ENCODE data around the gene P2RX7. TPM values are rescaled to one million over a fixed set of nuclear protein-coding genes. Genes with fewer than 3 reads are reported as not detected.

The P2RX7 gene
- total and polyA plus RNA-seq, 7 donors, result 0.07 to 1.3 (median 0.17) TPM

DNA sequence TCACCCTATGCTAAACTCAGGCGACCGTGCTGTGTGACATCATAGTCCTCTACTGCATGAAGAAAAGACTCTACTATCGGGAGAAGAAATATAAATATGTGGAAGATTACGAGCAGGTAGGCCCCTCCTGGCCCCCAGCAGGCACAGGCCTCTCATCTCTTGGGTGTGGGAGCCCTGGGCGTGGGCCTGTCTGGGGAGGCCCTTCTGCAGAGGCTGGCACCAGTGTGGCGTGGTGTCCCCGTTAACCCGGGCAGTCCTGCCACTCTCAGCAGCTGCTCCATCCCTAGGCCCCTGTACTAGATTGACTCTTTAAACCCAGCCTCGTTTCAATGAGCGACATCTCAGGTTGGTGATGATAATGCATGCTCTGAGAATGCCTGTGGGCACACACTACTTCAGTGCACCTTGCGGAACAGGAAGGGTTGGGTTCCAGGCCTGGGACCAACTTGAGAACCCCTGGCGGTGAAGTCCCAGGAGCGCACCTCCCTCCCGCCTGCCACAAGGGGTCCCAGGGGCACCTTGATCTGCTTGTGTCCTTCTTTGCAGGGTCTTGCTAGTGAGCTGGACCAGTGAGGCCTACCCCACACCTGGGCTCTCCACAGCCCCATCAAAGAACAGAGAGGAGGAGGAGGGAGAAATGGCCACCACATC lies 100.4 kb downstream of the P2RX7 start:
- TF ChIP-seq, protein P1, sequence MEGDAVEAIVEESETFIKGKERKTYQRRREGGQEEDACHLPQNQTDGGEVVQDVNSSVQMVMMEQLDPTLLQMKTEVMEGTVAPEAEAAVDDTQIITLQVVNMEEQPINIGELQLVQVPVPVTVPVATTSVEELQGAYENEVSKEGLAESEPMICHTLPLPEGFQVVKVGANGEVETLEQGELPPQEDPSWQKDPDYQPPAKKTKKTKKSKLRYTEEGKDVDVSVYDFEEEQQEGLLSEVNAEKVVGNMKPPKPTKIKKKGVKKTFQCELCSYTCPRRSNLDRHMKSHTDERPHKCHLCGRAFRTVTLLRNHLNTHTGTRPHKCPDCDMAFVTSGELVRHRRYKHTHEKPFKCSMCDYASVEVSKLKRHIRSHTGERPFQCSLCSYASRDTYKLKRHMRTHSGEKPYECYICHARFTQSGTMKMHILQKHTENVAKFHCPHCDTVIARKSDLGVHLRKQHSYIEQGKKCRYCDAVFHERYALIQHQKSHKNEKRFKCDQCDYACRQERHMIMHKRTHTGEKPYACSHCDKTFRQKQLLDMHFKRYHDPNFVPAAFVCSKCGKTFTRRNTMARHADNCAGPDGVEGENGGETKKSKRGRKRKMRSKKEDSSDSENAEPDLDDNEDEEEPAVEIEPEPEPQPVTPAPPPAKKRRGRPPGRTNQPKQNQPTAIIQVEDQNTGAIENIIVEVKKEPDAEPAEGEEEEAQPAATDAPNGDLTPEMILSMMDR (IDR thresholded peaks at IDR 0.05), result no peak
- no peak overlapping the region for H3K27ac ChIP-seq
- peak in 1 of 2 donors; percentile 37 for DNase-seq
- H3K4me3 ChIP-seq, result no peak overlapping the region
- intact Hi-C loops (cut with DNase I), result no loop called here
- H3K27me3 ChIP-seq (ENCODE audit: insufficient read depth in 3 of 3, low read length in 2 of 3), result no peaks in the 10 kb centered on the region
- no peak for ATAC-seq
- 89 to 92% (median 92%) methylated on average over 13 to 14 of the region's 14 CpGs for WGBS, 3 donors
- peaks cover 0 to 15% of the 10 kb centered on the region in 2 donors for H3K36me3 ChIP-seq (ENCODE audit: insufficient read depth in 1 of 2, low read depth in 1 of 2)
- no peaks in the 10 kb centered on the region for H3K9me3 ChIP-seq
- no peaks in the 10 kb centered on the region for H3K4me1 ChIP-seq

DNA sequence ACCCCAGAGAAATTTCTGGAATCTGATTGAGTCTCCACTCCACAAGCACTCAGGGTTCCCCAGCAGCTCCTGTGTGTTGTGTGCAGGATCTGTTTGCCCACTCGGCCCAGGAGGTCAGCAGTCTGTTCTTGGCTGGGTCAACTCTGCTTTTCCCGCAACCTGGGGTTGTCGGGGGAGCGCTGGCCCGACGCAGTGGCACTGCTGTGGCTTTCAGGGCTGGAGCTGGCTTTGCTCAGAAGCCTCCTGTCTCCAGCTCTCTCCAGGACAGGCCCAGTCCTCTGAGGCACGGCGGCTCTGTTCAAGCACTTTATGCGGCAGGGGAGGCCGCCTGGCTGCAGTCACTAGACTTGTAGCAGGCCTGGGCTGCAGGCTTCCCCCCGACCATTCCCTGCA lies 100.9 kb downstream of the P2RX7 start:
- peaks cover 0 to 19% of the 10 kb centered on the region in 2 donors for H3K36me3 ChIP-seq (ENCODE audit: insufficient read depth in 1 of 2, low read depth in 1 of 2)
- TF ChIP-seq, protein P1 (IDR thresholded peaks at IDR 0.05), result no peak
- no peaks in the 10 kb centered on the region for H3K27me3 ChIP-seq (ENCODE audit: insufficient read depth in 3 of 3, low read length in 2 of 3)
- H3K27ac ChIP-seq, result no peak overlapping the region
- no peaks in the 10 kb centered on the region for H3K4me1 ChIP-seq
- H3K4me3 ChIP-seq, result no peak overlapping the region
- DNase-seq, result peak in 1 of 2 donors; percentile 36
- no peak for ATAC-seq
- intact Hi-C loops (cut with DNase I), result no loop called here
- no peaks in the 10 kb centered on the region for H3K9me3 ChIP-seq
- WGBS, 3 donors, result 80 to 86% (median 85%) methylated on average over 11 of the region's 11 CpGs

DNA sequence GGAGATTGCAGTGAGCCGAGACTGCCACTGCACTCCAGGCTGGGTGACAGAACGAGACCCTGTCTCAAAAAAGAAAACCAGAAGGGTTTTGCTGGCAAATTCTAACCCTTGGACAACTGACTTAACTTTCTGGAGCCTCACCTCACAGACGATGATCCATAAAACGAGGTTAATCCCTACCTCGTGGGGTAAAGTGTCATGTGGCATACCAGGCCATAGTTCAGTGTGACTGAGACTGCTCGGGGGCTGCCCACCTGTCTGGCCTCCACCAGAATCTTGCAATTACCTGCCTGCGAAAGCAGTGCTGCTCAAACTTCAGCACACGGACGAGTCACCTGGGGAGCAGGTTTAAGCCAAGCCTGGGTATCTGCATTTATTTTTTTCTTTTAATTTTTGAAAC lies 104.1 kb downstream of the P2RX7 start:
- ATAC-seq (no peak), DNase-seq (peak in 1 of 2 donors; percentile 3)
- intact Hi-C loops (cut with DNase I), result no loop called here
- WGBS, 3 donors, result 84 to 88% (median 85%) methylated on average over 9 of the region's 9 CpGs
- H3K4me1 ChIP-seq, result no peaks in the 10 kb centered on the region
- H3K27me3 ChIP-seq (ENCODE audit: insufficient read depth in 3 of 3, low read length in 2 of 3), result no peaks in the 10 kb centered on the region
- no peaks in the 10 kb centered on the region for H3K9me3 ChIP-seq
- H3K36me3 ChIP-seq (ENCODE audit: insufficient read depth in 1 of 2, low read depth in 1 of 2), result peaks cover 0 to 19% of the 10 kb centered on the region in 2 donors
- no peak overlapping the region for H3K4me3 ChIP-seq
- TF ChIP-seq, protein P1 (IDR thresholded peaks at IDR 0.05), result no peak
- H3K27ac ChIP-seq, result no peak overlapping the region

DNA sequence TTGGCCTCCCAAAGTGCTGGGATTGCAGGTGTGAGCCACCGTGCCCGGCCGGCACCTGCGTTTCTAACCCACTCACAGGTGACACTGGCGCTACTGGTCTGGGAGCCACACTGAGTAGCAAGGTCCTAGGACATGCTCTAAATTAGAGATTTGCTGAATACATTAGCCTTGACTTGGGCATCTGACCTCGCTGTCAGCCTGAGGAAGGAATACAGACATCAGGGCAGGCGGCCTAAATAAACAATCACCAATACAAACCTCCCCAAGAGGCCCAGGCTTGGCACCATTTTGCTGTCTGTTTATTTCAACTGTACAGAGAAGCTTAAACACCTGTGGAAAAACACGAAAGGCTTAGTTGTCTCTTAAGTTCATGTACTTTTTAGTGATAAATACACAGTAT lies 104.7 kb downstream of the P2RX7 start:
- DNase-seq (peak in 1 of 2 donors; percentile 6), ATAC-seq (no peak)
- Histone ChIP-seq H3K4me1 (no peaks in the 10 kb centered on the region), H3K27ac (no peak overlapping the region), H3K9me3 (no peaks in the 10 kb centered on the region), H3K4me3 (no peak overlapping the region), H3K27me3 (ENCODE audit: insufficient read depth in 3 of 3, low read length in 2 of 3) (no peaks in the 10 kb centered on the region), H3K36me3 (ENCODE audit: insufficient read depth in 1 of 2, low read depth in 1 of 2) (peaks cover 0 to 19% of the 10 kb centered on the region in 2 donors)
- WGBS, 3 donors, result 86 to 93% (median 93%) methylated on average over 8 of the region's 8 CpGs
- TF ChIP-seq, protein P1 (IDR thresholded peaks at IDR 0.05), result no peak
- intact Hi-C loops (cut with DNase I), result no loop called here

Other genes starting within 250 kb of the P2RX7 start
- gene SPPL3, start 228.5 kb upstream of the P2RX7 start, total RNA-seq, result 10 to 100 TPM; 17.5 to 24.2 (median 19.7) TPM
- 10 to 100 TPM in 1 of 3 donors, 1 to 10 TPM in 2; 7.3 to 11.6 (median 9.2) TPM for gene SPPL3, start 228.5 kb upstream of the P2RX7 start, polyA plus RNA-seq
- not detected for gene HNF1A, start 154.3 kb upstream of the P2RX7 start, total RNA-seq
- gene HNF1A, start 154.3 kb upstream of the P2RX7 start, polyA plus RNA-seq, result under 1 TPM in 2 of 3 donors, not detected in 1; 0.07 to 0.18 TPM
- gene C12orf43, start 116.4 kb upstream of the P2RX7 start, total RNA-seq, result 1 to 10 TPM; 5.0 to 9.5 (median 6.4) TPM
- 10 to 100 TPM in 2 of 3 donors, 1 to 10 TPM in 1; 8.0 to 19.4 (median 15.0) TPM for gene C12orf43, start 116.4 kb upstream of the P2RX7 start, polyA plus RNA-seq
- under 1 TPM; 0.15 to 0.30 (median 0.29) TPM for gene OASL, start 93.6 kb upstream of the P2RX7 start, total RNA-seq
- under 1 TPM in 2 of 3 donors, not detected in 1; 0.22 to 0.27 TPM for gene OASL, start 93.6 kb upstream of the P2RX7 start, polyA plus RNA-seq
- 1 to 10 TPM; 1.5 to 3.4 (median 2.5) TPM for gene P2RX4, start 77.3 kb downstream of the P2RX7 start, total RNA-seq
- 1 to 10 TPM; 1.1 to 2.0 (median 1.6) TPM for gene P2RX4, start 77.3 kb downstream of the P2RX7 start, polyA plus RNA-seq
- gene CAMKK2, start 163.8 kb downstream of the P2RX7 start, total RNA-seq, result 10 to 100 TPM in 2 of 4 donors, 1 to 10 TPM in 2; 6.8 to 12.3 (median 10.4) TPM
- 1 to 10 TPM; 4.4 to 8.3 (median 5.6) TPM for gene CAMKK2, start 163.8 kb downstream of the P2RX7 start, polyA plus RNA-seq
- 10 to 100 TPM; 59.1 to 80.3 (median 71.6) TPM for gene ANAPC5, start 219.5 kb downstream of the P2RX7 start, total RNA-seq
- 100 to 1,000 TPM in 1 of 3 donors, 10 to 100 TPM in 2; 47.1 to 120 (median 48.7) TPM for gene ANAPC5, start 219.5 kb downstream of the P2RX7 start, polyA plus RNA-seq